H1 (cell line): Measurements from ENCODE around the gene DSCAM. TPM values are rescaled to one million over a fixed set of nuclear protein-coding genes. Genes with fewer than 3 reads are reported as not detected.

Source experiments
- CEBPB ChIP-seq: IDR thresholded peaks from 2 replicates; pipeline ENCODE4 v1.6.1; 2012; ENCODE audit warnings: low read depth, low read length
- EP300 ChIP-seq, 2 experiments: IDR thresholded peaks; 1 replicate in 1 of 2; 2 replicates in 1 of 2; pipeline ENCODE4 v1.6.1; 2011 to 2012; ENCODE audit warnings: low read depth in 2 of 2, low read length in 2 of 2, mild to moderate bottlenecking in 2 of 2, borderline replicate concordance in 1 of 2, inconsistent platforms in 1 of 2, moderate library complexity in 1 of 2
- JUN ChIP-seq: IDR thresholded peaks from 2 replicates; pipeline ENCODE4 v1.6.1; 2011; ENCODE audit warnings: low read depth, mild to moderate bottlenecking, improper control_type of control experiment, low read length
- RBBP5 ChIP-seq: IDR thresholded peaks from 2 replicates; pipeline ENCODE4 v1.7.1; 2012; ENCODE audit warnings: low read depth, mild to moderate bottlenecking, inconsistent platforms, low read length, moderate library complexity, borderline replicate concordance
- TAF1 ChIP-seq: IDR thresholded peaks from 2 replicates; pipeline ENCODE4 v1.6.1; 2011; ENCODE audit warnings: mild to moderate bottlenecking, low read depth, low read length
- polyA plus RNA-seq, 7 experiments: library from polyadenylated mRNA; depleted of rRNA in 3 of 7; stranded (reverse) in 5 of 7; unstranded in 2 of 7; fragments of >200 nt in 5 of 7; fragments of 200-250 nt in 2 of 7; gene quantifications; 1 replicate in 5 of 7; 2 replicates in 1 of 7; 4 replicates in 1 of 7; pipeline versions ENCODE4 v1.2.1 to v1.2.3, GENCODE V29; 2011 to 2013; ENCODE audit warnings: missing spikeins in 2 of 7, mixed read lengths in 2 of 7
- total RNA-seq: library from RNA; stranded (reverse); fragmentation: NEBNext Ultra II Directional; extraction: Animal tissue kit (Norgen Biotek cat#: 25700); gene quantifications from 2 replicates; pipeline ENCODE4 v1.2.1, GENCODE V29; 2021

Gene DSCAM
- total and polyA plus RNA-seq, 2 of the 8 experiments (the other 6 are each of a cell fraction or from before 2014, with no cell fraction given): 0.02 to 0.15 TPM

DNA sequence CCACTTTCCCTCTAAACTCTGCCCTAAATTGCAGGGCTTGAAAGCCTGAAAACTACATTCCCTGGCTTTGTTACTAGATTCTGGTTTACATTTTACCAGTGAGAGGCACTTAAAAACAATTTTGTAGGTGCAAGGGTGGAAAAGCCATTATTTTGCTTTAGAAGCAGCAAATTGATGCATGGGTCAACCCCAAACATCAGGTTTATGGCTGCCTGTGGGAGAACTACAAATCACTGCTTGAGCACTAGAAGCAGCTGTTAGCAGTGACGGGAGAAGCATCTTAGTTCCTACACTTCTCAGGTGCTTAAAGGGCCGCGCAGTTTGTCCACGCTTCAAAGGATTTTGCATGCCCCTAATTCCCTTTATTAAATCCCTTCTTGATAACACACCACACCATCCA, 562.5 kb downstream of the DSCAM start (continued):
- TF ChIP-seq CEBPB (no peak), EP300 (IDR thresholded peaks at IDR 0.05; ENCODE audit: borderline replicate concordance in 1 of 2, low read depth in 2 of 2, low read length in 2 of 2) (no peak), TAF1 (no peak), JUN (no peak), RBBP5 (no peak)
